ENCODE measurements around the gene DRG2. TPM values are rescaled to one million over a fixed set of nuclear protein-coding genes. Genes with fewer than 3 reads are reported as not detected.

Gene DRG2
- total and polyA plus RNA-seq, 4 donors = 20.6 to 41.8 (median 33.8) TPM

- Histone ChIP-seq H3K27ac (ENCODE audit: low read depth, low read length) (no peak overlapping the region), H3K4me3 (ENCODE audit: low read depth, low read length) (no peak overlapping the region), H3K27me3 (ENCODE audit: control insufficient read depth, insufficient read depth, low read length) (no peaks in the 10 kb centered on the region), H3K9me3 (ENCODE audit: control insufficient read depth, insufficient read depth, low read length) (no peaks in the 10 kb centered on the region), H3K36me3 (ENCODE audit: control insufficient read depth, insufficient read depth, low read length) (no peaks in the 10 kb centered on the region), H3K4me1 (ENCODE audit: control insufficient read depth, insufficient read depth, low read length) (peaks cover 14% of the 10 kb centered on the region)
- WGBS (ENCODE audit: insufficient coverage) = 93% methylated on average over 2 of the region's 3 CpGs
- DNase-seq (ENCODE audit: low read depth in 4 of 6, low spot score in 6 of 6) = no peak
These were observed 59.2 kb downstream of the DRG2 start for GRCh38 chr17:18146980-18147379.

GRCh38 chr17:18148586-18148985 is 60.8 kb downstream of the DRG2 start:
- no peaks in the 10 kb centered on the region for H3K9me3 ChIP-seq (ENCODE audit: control insufficient read depth, insufficient read depth, low read length)
- no peak overlapping the region for H3K4me3 ChIP-seq (ENCODE audit: low read depth, low read length)
- H3K27me3 ChIP-seq (ENCODE audit: control insufficient read depth, insufficient read depth, low read length) = no peaks in the 10 kb centered on the region
- no peak for DNase-seq (ENCODE audit: low read depth in 4 of 6, low spot score in 6 of 6)
- WGBS (ENCODE audit: insufficient coverage) = 85% methylated on average over 7 of the region's 7 CpGs
- peaks cover 23% of the 10 kb centered on the region for H3K4me1 ChIP-seq (ENCODE audit: control insufficient read depth, insufficient read depth, low read length)
- H3K27ac ChIP-seq (ENCODE audit: low read depth, low read length) = no peak overlapping the region
- H3K36me3 ChIP-seq (ENCODE audit: control insufficient read depth, insufficient read depth, low read length) = no peaks in the 10 kb centered on the region

- WGBS (ENCODE audit: insufficient coverage) = 93% methylated on average over 7 of the region's 9 CpGs
These were observed 63.5 kb downstream of the DRG2 start for GRCh38 chr17:18151290-18151689.

GRCh38 chr17:18155179-18155578 is 67.4 kb downstream of the DRG2 start:
- 99% methylated on average over 11 of the region's 14 CpGs for WGBS (ENCODE audit: insufficient coverage)

More at GRCh38 chr17:18151290-18151689, 63.5 kb downstream of the DRG2 start:
- Histone ChIP-seq H3K4me1 (ENCODE audit: control insufficient read depth, insufficient read depth, low read length) (peaks cover 35% of the 10 kb centered on the region), H3K36me3 (ENCODE audit: control insufficient read depth, insufficient read depth, low read length) (no peaks in the 10 kb centered on the region), H3K4me3 (ENCODE audit: low read depth, low read length) (no peak overlapping the region), H3K9me3 (ENCODE audit: control insufficient read depth, insufficient read depth, low read length) (no peaks in the 10 kb centered on the region), H3K27me3 (ENCODE audit: control insufficient read depth, insufficient read depth, low read length) (no peaks in the 10 kb centered on the region), H3K27ac (ENCODE audit: low read depth, low read length) (no peak overlapping the region)
- DNase-seq (ENCODE audit: low read depth in 4 of 6, low spot score in 6 of 6) = no peak

GRCh38 chr17:18156171-18156975 is 68.6 kb downstream of the DRG2 start:
- no peaks in the 10 kb centered on the region for H3K36me3 ChIP-seq (ENCODE audit: control insufficient read depth, insufficient read depth, low read length)
- H3K4me3 ChIP-seq (ENCODE audit: low read depth, low read length) = no peak overlapping the region
- 86% methylated on average over 7 of the region's 8 CpGs for WGBS (ENCODE audit: insufficient coverage)
- no peaks in the 10 kb centered on the region for H3K9me3 ChIP-seq (ENCODE audit: control insufficient read depth, insufficient read depth, low read length)
- H3K27me3 ChIP-seq (ENCODE audit: control insufficient read depth, insufficient read depth, low read length) = no peaks in the 10 kb centered on the region
- H3K4me1 ChIP-seq (ENCODE audit: control insufficient read depth, insufficient read depth, low read length) = peaks cover 40% of the 10 kb centered on the region
- H3K27ac ChIP-seq (ENCODE audit: low read depth, low read length) = no peak overlapping the region
- DNase-seq (ENCODE audit: low read depth in 4 of 6, low spot score in 6 of 6) = no peak

More at GRCh38 chr17:18155179-18155578, 67.4 kb downstream of the DRG2 start:
- no peak overlapping the region for H3K4me3 ChIP-seq (ENCODE audit: low read depth, low read length)
- H3K27ac ChIP-seq (ENCODE audit: low read depth, low read length) = no peak overlapping the region
- no peak for DNase-seq (ENCODE audit: low read depth in 4 of 6, low spot score in 6 of 6)
- H3K27me3 ChIP-seq (ENCODE audit: control insufficient read depth, insufficient read depth, low read length) = no peaks in the 10 kb centered on the region
- H3K9me3 ChIP-seq (ENCODE audit: control insufficient read depth, insufficient read depth, low read length) = no peaks in the 10 kb centered on the region
- H3K4me1 ChIP-seq (ENCODE audit: control insufficient read depth, insufficient read depth, low read length) = peaks cover 45% of the 10 kb centered on the region
- H3K36me3 ChIP-seq (ENCODE audit: control insufficient read depth, insufficient read depth, low read length) = no peaks in the 10 kb centered on the region

GRCh38 chr17:18156976-18157280 is 69.2 kb downstream of the DRG2 start:
- Histone ChIP-seq H3K27me3 (ENCODE audit: control insufficient read depth, insufficient read depth, low read length) (no peaks in the 10 kb centered on the region), H3K36me3 (ENCODE audit: control insufficient read depth, insufficient read depth, low read length) (no peaks in the 10 kb centered on the region), H3K27ac (ENCODE audit: low read depth, low read length) (no peak overlapping the region), H3K4me3 (ENCODE audit: low read depth, low read length) (no peak overlapping the region), H3K9me3 (ENCODE audit: control insufficient read depth, insufficient read depth, low read length) (no peaks in the 10 kb centered on the region), H3K4me1 (ENCODE audit: control insufficient read depth, insufficient read depth, low read length) (peaks cover 42% of the 10 kb centered on the region)
- DNase-seq (ENCODE audit: low read depth in 4 of 6, low spot score in 6 of 6) = no peak
- WGBS (ENCODE audit: insufficient coverage) = 95% methylated on average over 10 of the region's 10 CpGs

Other genes starting within 250 kb of the DRG2 start
- 10 to 100 TPM; 44.3 to 49.8 TPM for gene TOM1L2, start 115.5 kb upstream of the DRG2 start, total RNA-seq
- 100 to 1,000 TPM; 102 to 121 TPM for gene TOM1L2, start 115.5 kb upstream of the DRG2 start, polyA plus RNA-seq (ENCODE audit: insufficient read length in 2 of 2)
- gene DRC3, start 115.1 kb upstream of the DRG2 start, total RNA-seq = 10 to 100 TPM in 1 of 2 donors, 1 to 10 TPM in 1; 4.1 to 19.9 TPM
- gene DRC3, start 115.1 kb upstream of the DRG2 start, polyA plus RNA-seq (ENCODE audit: insufficient read length in 2 of 2) = 10 to 100 TPM; 20.8 to 24.6 TPM
- gene ATPAF2, start 48.8 kb upstream of the DRG2 start, total RNA-seq = 10 to 100 TPM; 22.8 to 25.8 TPM
- 10 to 100 TPM; 26.8 to 31.5 TPM for gene ATPAF2, start 48.8 kb upstream of the DRG2 start, polyA plus RNA-seq (ENCODE audit: insufficient read length in 2 of 2)
- 1 to 10 TPM; 8.0 to 8.2 TPM for gene GID4, start 48.5 kb upstream of the DRG2 start, total RNA-seq
- gene GID4, start 48.5 kb upstream of the DRG2 start, polyA plus RNA-seq (ENCODE audit: insufficient read length in 2 of 2) = 10 to 100 TPM; 13.7 to 13.9 TPM
- 1 to 10 TPM; 1.3 to 1.8 TPM for gene MYO15A, start 20.8 kb downstream of the DRG2 start, total RNA-seq
- gene MYO15A, start 20.8 kb downstream of the DRG2 start, polyA plus RNA-seq (ENCODE audit: insufficient read length in 2 of 2) = 1 to 10 TPM; 5.4 to 6.8 TPM
- 10 to 100 TPM; 71.5 to 79.3 TPM for gene ALKBH5, start 95.9 kb downstream of the DRG2 start, total RNA-seq
- gene ALKBH5, start 95.9 kb downstream of the DRG2 start, polyA plus RNA-seq (ENCODE audit: insufficient read length in 2 of 2) = 10 to 100 TPM; 70.8 to 74.1 TPM
- gene LLGL1, start 137.7 kb downstream of the DRG2 start, total RNA-seq = 10 to 100 TPM; 53.2 TPM
- 100 to 1,000 TPM; 106 to 132 TPM for gene LLGL1, start 137.7 kb downstream of the DRG2 start, polyA plus RNA-seq (ENCODE audit: insufficient read length in 2 of 2)
- 100 to 1,000 TPM in 1 of 2 donors, 10 to 100 TPM in 1; 77.4 to 124 TPM for gene FLII, start 170.8 kb downstream of the DRG2 start, total RNA-seq
- 100 to 1,000 TPM; 128 to 133 TPM for gene FLII, start 170.8 kb downstream of the DRG2 start, polyA plus RNA-seq (ENCODE audit: insufficient read length in 2 of 2)
- 10 to 100 TPM; 15.5 to 18.5 TPM for gene MIEF2, start 172.7 kb downstream of the DRG2 start, total RNA-seq
- 10 to 100 TPM; 19.7 to 24.1 TPM for gene MIEF2, start 172.7 kb downstream of the DRG2 start, polyA plus RNA-seq (ENCODE audit: insufficient read length in 2 of 2)
- 10 to 100 TPM; 28.1 to 36.2 TPM for gene TOP3A, start 227.0 kb downstream of the DRG2 start, total RNA-seq
- 10 to 100 TPM; 43.6 to 70.6 TPM for gene TOP3A, start 227.0 kb downstream of the DRG2 start, polyA plus RNA-seq (ENCODE audit: insufficient read length in 2 of 2)
- 10 to 100 TPM; 10.7 to 11.2 TPM for gene SMCR8, start 227.3 kb downstream of the DRG2 start, total RNA-seq
- 1 to 10 TPM; 9.1 to 9.2 TPM for gene SMCR8, start 227.3 kb downstream of the DRG2 start, polyA plus RNA-seq (ENCODE audit: insufficient read length in 2 of 2)

Measured in spinal cord (tissue), 10 donors.